GM23248 (cell line): Measurements from ENCODE around the gene DENND11.

Experiments
- EZH2 ChIP-seq: fragments of 200-600 bp; sonication (generic); IDR thresholded peaks from 2 replicates; pipeline ENCODE4 v1.6.1; 2018; ENCODE audit warnings: antibody characterized with exemption, mild to moderate bottlenecking; ENCODE audit not compliant: insufficient read depth, poor library complexity, severe bottlenecking
- EZH2phosphoT487 ChIP-seq: fragments of 200-600 bp; sonication (generic); IDR thresholded peaks from 2 replicates; pipeline ENCODE4 v1.6.1; 2018; ENCODE audit warnings: antibody characterized with exemption, moderate library complexity, mild to moderate bottlenecking, low read depth; ENCODE audit not compliant: insufficient read depth

DNA sequence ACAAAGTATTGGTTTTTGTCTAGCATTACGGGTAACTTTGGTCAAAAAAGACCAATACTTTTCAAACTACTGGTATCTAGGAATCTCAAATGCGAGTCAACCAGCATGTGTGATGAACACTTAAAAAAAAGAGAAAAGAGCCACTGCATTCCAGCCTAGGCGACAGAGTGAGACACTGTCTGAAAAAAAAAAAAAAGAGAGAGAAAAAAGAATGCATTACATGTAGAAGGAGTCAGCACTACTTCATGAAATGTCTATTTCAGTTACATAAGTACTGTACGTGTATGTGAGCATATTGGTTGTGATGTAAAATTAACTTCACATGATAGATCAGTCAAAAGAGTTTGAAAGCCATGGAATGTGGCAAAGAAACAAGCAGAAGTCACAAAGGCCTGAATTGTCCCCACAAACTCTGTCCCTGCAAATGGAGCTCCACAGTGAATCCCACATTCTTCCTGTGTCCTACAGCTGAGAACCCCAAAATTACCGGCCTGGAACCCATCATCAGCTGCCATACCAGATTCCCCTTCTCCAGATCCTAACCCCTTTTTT lies 1.6 kb downstream of the DENND11 start:
- TF ChIP-seq EZH2phosphoT487 (no peak), EZH2 (no peak)
